Calu3 (cell line): Measurements from ENCODE around the gene TAF11L6. TPM values are rescaled to one million over a fixed set of nuclear protein-coding genes. Genes with fewer than 3 reads are reported as not detected.
"Not testable (repeated sequence)": the region's sequence is repeated elsewhere in the genome, so short reads cannot be mapped to it uniquely, and the experiment has no call there.

ENCODE experiments used
- Bru-seq: library from RNA; stranded (reverse); fragments of 400-500 nt; gene quantifications from one replicate; lab custom pipeline; 2021; lab: Mats Ljungman, UMichigan
- BruChase-seq, 2 experiments: library from RNA; stranded (reverse); fragments of 400-500 nt; gene quantifications; one replicate each; lab custom pipeline; 2021; lab: Mats Ljungman, UMichigan
- BruUV-seq: library from RNA; stranded (reverse); fragments of 400-500 nt; replicated peaks from 2 replicates; lab custom pipeline; 2021; lab: Mats Ljungman, UMichigan
- CTCF ChIA-PET: fragments of 300-600 bp; sonication (Branson Sonifier 250); formaldehyde crosslinking; loops from one replicate; lab custom pipeline; 2022; ENCODE audit warnings: antibody characterized with exemption; lab: Charles Lee
- DNase-seq: peaks from one replicate; pipeline ENCODE4 v3.0.0; 2022
- H3K27ac Mint-ChIP-seq: one replicate; pipeline ENCODE4 v1.8.0; 2022; ENCODE audit warnings: mixed read lengths; ENCODE audit not compliant: unreplicated experiment
- H3K27me3 Mint-ChIP-seq: one replicate; pipeline ENCODE4 v1.8.0; 2022; ENCODE audit warnings: mixed read lengths; ENCODE audit not compliant: unreplicated experiment
- H3K36me3 Mint-ChIP-seq: one replicate; pipeline ENCODE4 v1.8.0; 2022; ENCODE audit warnings: mild to moderate bottlenecking, moderate library complexity, mixed read lengths; ENCODE audit not compliant: insufficient read depth, unreplicated experiment
- H3K4me1 Mint-ChIP-seq: one replicate; pipeline ENCODE4 v1.8.0; 2022; ENCODE audit warnings: mild to moderate bottlenecking, low read depth, mixed read lengths; ENCODE audit not compliant: unreplicated experiment
- H3K4me3 Mint-ChIP-seq: one replicate; pipeline ENCODE4 v1.8.0; 2022; ENCODE audit warnings: mild to moderate bottlenecking, low read depth, moderate library complexity, mixed read lengths; ENCODE audit not compliant: unreplicated experiment
- H3K9me3 Mint-ChIP-seq: one replicate; pipeline ENCODE4 v1.8.0; 2022; ENCODE audit warnings: low read depth, mixed read lengths; ENCODE audit not compliant: unreplicated experiment
- intact Hi-C: fragments of 100-400 bp; cut with micrococcal nuclease; formaldehyde crosslinking; loops from one replicate; pipeline ENCODE4 v1.10.0; 2022; ENCODE audit not compliant: unreplicated experiment
- long read RNA-seq: library from polyadenylated mRNA; stranded (forward); transcript quantifications from one replicate; pipeline ENCODE4 v2.0.0, GENCODE V29; 2022
- total RNA-seq: library from RNA; stranded (reverse); gene quantifications from 2 replicates; pipeline ENCODE4 v1.2.3, GENCODE V29; 2022
- TF ChIP-seq, protein P1 (sequence below): fragments of 200-600 bp; IDR thresholded peaks from one replicate; pipeline ENCODE4 v1.8.0; 2022; ENCODE audit warnings: antibody characterized with exemption; ENCODE audit not compliant: unreplicated experiment

TAF11L6 gene
- total RNA-seq (not detected in 2 replicates), Bru-seq, nascent RNA (not detected), BruChase-seq, experiment 1, labeled RNA remaining after a 6-hour chase (not detected), BruChase-seq, experiment 2, labeled RNA remaining after a 2-hour chase (not detected)
- long read RNA-seq = 0 reads

DNA sequence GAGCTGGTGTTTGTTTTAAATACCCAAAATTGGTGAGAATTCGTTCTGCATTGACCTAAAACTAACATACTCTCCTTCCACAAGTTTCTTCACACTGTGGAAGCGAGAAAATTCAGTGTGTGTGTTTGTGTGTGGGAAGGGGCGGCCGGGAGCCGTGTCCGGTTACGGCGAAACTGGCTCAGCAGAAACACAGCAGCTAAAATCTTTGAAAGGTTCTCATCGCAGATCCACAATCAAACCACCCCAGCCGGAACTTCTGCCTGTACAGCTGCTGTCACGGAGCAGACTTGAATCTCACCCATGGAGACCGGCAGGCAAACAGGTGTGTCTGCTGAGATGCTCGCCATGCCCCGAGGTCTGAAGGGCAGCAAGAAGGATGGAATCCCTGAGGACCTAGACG lies at the start of gene TAF11L6:
Gene TAF11L6, plus strand, starts transcription at position 301 of the 400 bp plus-strand sequence.
- DNase-seq, H3K4me1 Mint-ChIP-seq, H3K27me3 Mint-ChIP-seq, H3K9me3 Mint-ChIP-seq, H3K36me3 Mint-ChIP-seq, intact Hi-C loops, CTCF ChIA-PET, H3K4me3 Mint-ChIP-seq, BruUV-seq, H3K27ac Mint-ChIP-seq: not testable (repeated sequence)

DNA sequence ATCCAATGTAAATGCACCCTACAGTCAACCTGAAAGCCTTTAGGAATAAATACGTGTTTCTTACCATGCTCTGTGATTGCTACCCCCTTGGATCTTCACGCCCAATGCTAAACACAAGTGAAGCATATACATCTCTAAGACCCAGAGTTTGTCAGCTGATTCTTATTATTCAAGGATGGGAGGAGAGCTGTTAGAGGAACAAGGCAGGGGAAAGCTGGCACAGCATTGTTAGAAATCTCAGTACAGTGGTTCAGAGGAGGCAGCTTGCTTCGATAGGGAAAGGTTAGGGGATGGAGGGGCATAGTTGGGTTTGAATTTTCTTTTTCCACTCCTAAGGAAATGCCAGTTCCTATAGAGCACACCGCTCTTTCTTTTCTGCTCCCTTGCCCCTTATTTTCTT lies 47.1 kb upstream of the TAF11L6 start:
- H3K27me3 Mint-ChIP-seq = peaks cover 33% of the 10 kb centered on the region
- TF ChIP-seq, protein P1, sequence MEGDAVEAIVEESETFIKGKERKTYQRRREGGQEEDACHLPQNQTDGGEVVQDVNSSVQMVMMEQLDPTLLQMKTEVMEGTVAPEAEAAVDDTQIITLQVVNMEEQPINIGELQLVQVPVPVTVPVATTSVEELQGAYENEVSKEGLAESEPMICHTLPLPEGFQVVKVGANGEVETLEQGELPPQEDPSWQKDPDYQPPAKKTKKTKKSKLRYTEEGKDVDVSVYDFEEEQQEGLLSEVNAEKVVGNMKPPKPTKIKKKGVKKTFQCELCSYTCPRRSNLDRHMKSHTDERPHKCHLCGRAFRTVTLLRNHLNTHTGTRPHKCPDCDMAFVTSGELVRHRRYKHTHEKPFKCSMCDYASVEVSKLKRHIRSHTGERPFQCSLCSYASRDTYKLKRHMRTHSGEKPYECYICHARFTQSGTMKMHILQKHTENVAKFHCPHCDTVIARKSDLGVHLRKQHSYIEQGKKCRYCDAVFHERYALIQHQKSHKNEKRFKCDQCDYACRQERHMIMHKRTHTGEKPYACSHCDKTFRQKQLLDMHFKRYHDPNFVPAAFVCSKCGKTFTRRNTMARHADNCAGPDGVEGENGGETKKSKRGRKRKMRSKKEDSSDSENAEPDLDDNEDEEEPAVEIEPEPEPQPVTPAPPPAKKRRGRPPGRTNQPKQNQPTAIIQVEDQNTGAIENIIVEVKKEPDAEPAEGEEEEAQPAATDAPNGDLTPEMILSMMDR = no peak
- no peaks in the 10 kb centered on the region for H3K36me3 Mint-ChIP-seq
- CTCF ChIA-PET = interaction anchor here (0.6 kb wide), 1 partner anchor 596 kb away, joined by 3 read pairs; no protein-coding TSS in a partner anchor
- no peaks in the 10 kb centered on the region for H3K9me3 Mint-ChIP-seq
- H3K4me1 Mint-ChIP-seq = no peaks in the 10 kb centered on the region
- intact Hi-C loops = no loop called here
- no peak overlapping the region for H3K27ac Mint-ChIP-seq
- no peak for DNase-seq
- BruUV-seq = no TSS peak
- no peak overlapping the region for H3K4me3 Mint-ChIP-seq

DNA sequence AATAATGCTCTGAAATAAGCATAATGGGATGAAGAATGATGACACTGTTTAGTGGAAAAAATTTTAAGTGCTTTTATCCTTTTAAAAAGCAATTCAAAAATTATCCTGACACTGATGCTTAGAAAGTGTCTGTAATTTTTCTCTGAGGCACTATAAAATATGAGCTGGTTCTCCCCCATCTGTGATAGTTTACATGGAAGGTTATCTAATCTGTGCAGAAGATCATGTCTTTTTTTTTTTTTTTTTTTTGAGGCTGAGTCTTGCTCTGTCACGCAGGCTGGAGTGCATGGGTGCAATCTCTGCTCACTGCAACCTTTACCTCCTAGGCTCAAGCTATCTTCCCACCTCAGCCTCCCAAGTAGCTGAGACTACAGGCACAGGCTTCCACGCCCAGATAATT lies 45.7 kb upstream of the TAF11L6 start:
- Mint-ChIP-seq H3K4me1 (no peaks in the 10 kb centered on the region), H3K36me3 (no peaks in the 10 kb centered on the region), H3K9me3 (no peaks in the 10 kb centered on the region), H3K27ac (no peak overlapping the region), H3K27me3 (peaks cover 30% of the 10 kb centered on the region), H3K4me3 (no peak overlapping the region)
- TF ChIP-seq, protein P1 = no peak
- intact Hi-C loops = no loop called here
- CTCF ChIA-PET = no interaction called here
- no TSS peak for BruUV-seq
- no peak for DNase-seq

DNA sequence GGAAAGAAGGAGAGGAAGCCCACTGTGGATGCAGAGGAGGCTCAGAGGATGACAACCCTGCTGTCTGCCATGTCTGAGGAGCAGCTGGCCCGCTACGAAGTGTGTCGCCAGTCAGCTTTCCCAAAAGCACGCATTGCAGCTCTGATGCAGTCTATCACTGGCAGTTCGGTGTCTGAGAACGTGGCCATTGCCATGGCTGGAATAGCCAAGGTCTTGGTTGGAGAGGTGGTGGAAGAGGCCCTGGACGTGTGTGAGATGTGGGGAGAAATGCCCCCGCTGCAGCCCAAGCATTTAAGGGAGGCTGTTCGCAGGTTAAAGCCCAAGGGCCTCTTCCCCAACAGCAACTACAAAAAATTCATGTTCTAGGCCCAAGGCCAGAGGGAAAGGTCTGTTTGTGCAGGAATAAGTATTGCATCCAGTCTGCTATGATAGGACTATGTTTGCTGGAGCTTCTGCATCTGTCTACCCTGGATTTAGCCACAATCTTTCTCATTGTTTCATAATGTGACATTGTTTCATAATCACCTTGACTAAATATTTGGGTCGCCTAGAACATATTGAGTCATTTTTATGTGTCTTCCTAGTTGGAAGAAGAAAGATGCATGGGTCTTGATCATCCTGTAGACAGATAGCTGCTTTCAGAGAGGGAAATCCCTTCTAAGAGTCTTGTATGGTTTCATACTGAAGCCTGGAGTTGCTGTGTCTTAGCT lies 41.9 kb upstream of the TAF11L6 start:
- DNase-seq, CTCF ChIA-PET: not testable (repeated sequence)

DNA sequence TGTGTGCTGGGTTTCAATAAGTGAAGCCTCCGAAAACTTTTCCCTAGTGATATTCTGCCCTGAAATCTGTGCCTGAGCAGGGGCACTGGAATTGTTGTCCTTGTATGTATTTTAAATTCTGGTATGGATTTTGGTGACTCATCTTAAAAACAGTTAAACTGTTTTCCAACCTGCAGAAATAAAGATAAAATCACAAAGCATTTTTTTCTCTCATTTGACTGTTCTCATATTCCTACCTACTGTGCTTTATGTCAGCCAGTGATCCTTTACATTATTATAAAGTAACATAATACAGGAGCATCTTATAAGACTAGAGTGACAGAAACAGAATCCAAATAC lies 41.3 kb upstream of the TAF11L6 start:
- Mint-ChIP-seq H3K27me3 (peaks cover 14% of the 10 kb centered on the region), H3K36me3 (no peaks in the 10 kb centered on the region), H3K4me1 (no peaks in the 10 kb centered on the region), H3K9me3 (no peaks in the 10 kb centered on the region), H3K27ac (no peak overlapping the region), H3K4me3 (no peak overlapping the region)
- TF ChIP-seq, protein P1 = no peak
- intact Hi-C loops = no loop called here
- DNase-seq = no peak
- CTCF ChIA-PET = no interaction called here
- BruUV-seq = no TSS peak

More for the DNA sequence above, 41.9 kb upstream of the TAF11L6 start:
- intact Hi-C loops, H3K27ac Mint-ChIP-seq, H3K4me1 Mint-ChIP-seq, H3K9me3 Mint-ChIP-seq, H3K4me3 Mint-ChIP-seq, BruUV-seq, H3K36me3 Mint-ChIP-seq: not testable (repeated sequence)
- peaks cover 19% of the 10 kb centered on the region for H3K27me3 Mint-ChIP-seq

DNA sequence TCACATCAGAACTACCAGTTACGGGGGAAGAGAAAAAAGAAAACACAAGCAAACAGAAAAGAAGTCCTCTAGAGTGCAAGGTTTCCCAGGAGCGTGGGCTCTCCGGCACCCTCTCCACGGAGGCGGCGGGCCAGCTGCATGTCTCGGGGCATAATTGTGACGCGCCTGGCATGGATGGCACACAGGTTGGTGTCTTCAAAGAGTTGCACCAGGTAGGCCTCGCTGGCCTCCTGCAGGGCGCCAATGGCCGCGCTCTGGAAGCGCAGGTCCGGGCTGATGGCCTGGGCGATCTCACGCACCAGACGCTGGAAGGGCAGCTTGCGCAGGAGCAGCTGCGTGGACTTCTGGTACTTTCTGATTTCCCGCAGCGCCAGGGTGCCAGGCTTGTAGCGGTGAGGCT lies 37.2 kb upstream of the TAF11L6 start:
- H3K9me3 Mint-ChIP-seq, H3K4me1 Mint-ChIP-seq, DNase-seq, H3K4me3 Mint-ChIP-seq, H3K36me3 Mint-ChIP-seq, H3K27ac Mint-ChIP-seq, H3K27me3 Mint-ChIP-seq, BruUV-seq, intact Hi-C loops, CTCF ChIA-PET: not testable (repeated sequence)
